ENCODE results near the gene FBRS. TPM values are rescaled to one million over a fixed set of nuclear protein-coding genes. Genes with fewer than 3 reads are reported as not detected.

FBRS gene
- total RNA-seq, 1 donor from 2014 or later: 75.0 TPM

DNA sequence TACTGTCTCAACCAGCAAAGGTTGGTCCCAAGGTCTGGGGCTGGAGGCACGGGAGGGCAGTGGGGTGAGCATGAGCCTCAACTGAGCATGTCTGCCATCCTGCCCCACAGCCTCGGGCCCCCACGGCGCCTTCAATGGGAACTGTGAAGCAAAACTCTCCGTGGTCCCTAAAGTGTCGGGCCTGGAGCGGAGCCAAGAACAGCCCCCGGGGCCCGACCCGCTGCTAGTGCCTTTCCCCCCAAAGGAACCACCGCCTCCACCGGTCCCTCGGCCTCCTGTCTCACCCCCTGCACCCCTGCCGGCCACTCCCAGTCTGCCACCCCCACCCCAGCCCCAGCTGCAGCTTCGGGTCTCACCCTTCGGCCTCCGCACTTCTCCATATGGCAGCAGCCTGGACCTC is 4.2 kb downstream of the FBRS start:
- H3K4me3 ChIP-seq (ENCODE audit: insufficient read depth, low read depth, low read length): no peak overlapping the region
- no peak overlapping the region for H3K9ac ChIP-seq (ENCODE audit: low read length)
- no peak overlapping the region for H3K27ac Mint-ChIP-seq (ENCODE audit: unreplicated experiment)
- no peaks in the 10 kb centered on the region for H3K27me3 ChIP-seq (ENCODE audit: insufficient read depth, low read length)
- FAIRE-seq (no peak), DNase-seq (ENCODE audit: low read depth) (no peak)
- H3K36me3 ChIP-seq (ENCODE audit: insufficient read depth, low read length): peaks cover 32% of the 10 kb centered on the region
- peaks cover 75% of the 10 kb centered on the region for H3K79me2 ChIP-seq (ENCODE audit: insufficient read depth, low read length)
- peaks cover 69% of the 10 kb centered on the region for H4K20me1 ChIP-seq (ENCODE audit: insufficient read depth, low read length)
- peaks cover 29% of the 10 kb centered on the region for H3K36me3 Mint-ChIP-seq (ENCODE audit: low read depth, unreplicated experiment)
- H3K27ac ChIP-seq (ENCODE audit: low read depth, low read length): no peak overlapping the region
- H3K4me2 ChIP-seq (ENCODE audit: low read length): peak overlapping the region; percentile 98
- H3K4me3 Mint-ChIP-seq (ENCODE audit: unreplicated experiment): peak overlapping the region; percentile 69
- H3K9me3 ChIP-seq (ENCODE audit: insufficient read depth, low read depth, low read length): no peaks in the 10 kb centered on the region
- H3K4me1 Mint-ChIP-seq (ENCODE audit: low read depth, unreplicated experiment): peaks cover 26% of the 10 kb centered on the region
- no peaks in the 10 kb centered on the region for H3K9me3 Mint-ChIP-seq (ENCODE audit: unreplicated experiment)
- no peaks in the 10 kb centered on the region for H3K27me3 Mint-ChIP-seq (ENCODE audit: low read depth, unreplicated experiment)
- TF ChIP-seq, protein P1, sequence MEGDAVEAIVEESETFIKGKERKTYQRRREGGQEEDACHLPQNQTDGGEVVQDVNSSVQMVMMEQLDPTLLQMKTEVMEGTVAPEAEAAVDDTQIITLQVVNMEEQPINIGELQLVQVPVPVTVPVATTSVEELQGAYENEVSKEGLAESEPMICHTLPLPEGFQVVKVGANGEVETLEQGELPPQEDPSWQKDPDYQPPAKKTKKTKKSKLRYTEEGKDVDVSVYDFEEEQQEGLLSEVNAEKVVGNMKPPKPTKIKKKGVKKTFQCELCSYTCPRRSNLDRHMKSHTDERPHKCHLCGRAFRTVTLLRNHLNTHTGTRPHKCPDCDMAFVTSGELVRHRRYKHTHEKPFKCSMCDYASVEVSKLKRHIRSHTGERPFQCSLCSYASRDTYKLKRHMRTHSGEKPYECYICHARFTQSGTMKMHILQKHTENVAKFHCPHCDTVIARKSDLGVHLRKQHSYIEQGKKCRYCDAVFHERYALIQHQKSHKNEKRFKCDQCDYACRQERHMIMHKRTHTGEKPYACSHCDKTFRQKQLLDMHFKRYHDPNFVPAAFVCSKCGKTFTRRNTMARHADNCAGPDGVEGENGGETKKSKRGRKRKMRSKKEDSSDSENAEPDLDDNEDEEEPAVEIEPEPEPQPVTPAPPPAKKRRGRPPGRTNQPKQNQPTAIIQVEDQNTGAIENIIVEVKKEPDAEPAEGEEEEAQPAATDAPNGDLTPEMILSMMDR (IDR thresholded peaks at IDR 0.05; ENCODE audit: insufficient read depth, low read depth, low read length): no peak
- TF ChIP-seq EZH2 (IDR thresholded peaks at IDR 0.05; ENCODE audit: insufficient read depth, low read length): no peak
- peaks cover 25% of the 10 kb centered on the region for H3K4me1 ChIP-seq (ENCODE audit: insufficient read depth, low read length)
- no peak overlapping the region for H2AFZ ChIP-seq (ENCODE audit: low read depth, low read length)

DNA sequence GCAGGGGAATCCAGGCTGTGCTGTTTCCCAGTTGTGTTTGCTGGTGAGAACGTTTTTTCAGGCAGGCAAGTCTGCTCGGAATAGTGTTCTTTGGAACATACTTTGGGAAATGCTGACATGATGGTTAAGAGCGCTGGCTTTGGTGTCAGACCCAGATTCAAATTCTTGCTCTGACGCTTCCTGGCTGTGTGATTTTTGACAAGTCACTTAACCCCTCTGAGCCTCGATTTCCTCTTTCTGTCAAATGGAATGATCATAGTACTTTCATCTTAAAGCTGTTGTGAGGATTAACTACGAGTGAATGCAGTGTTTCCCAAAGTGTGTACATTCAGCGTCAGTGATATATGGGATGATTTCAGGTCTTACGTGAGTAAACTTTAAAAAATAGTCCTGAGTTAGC is 4.8 kb downstream of the FBRS start:
- Histone ChIP-seq H3K36me3 (ENCODE audit: insufficient read depth, low read length) (peaks cover 37% of the 10 kb centered on the region), H2AFZ (ENCODE audit: low read depth, low read length) (no peak overlapping the region), H3K27ac (ENCODE audit: low read depth, low read length) (no peak overlapping the region), H3K4me2 (ENCODE audit: low read length) (no peak overlapping the region), H3K4me3 (ENCODE audit: insufficient read depth, low read depth, low read length) (no peak overlapping the region), H3K9ac (ENCODE audit: low read length) (peak overlapping the region; percentile 22), H4K20me1 (ENCODE audit: insufficient read depth, low read length) (peaks cover 75% of the 10 kb centered on the region), H3K4me1 (ENCODE audit: insufficient read depth, low read length) (peaks cover 23% of the 10 kb centered on the region), H3K79me2 (ENCODE audit: insufficient read depth, low read length) (peaks cover 76% of the 10 kb centered on the region), H3K27me3 (ENCODE audit: insufficient read depth, low read length) (no peaks in the 10 kb centered on the region), H3K9me3 (ENCODE audit: insufficient read depth, low read depth, low read length) (no peaks in the 10 kb centered on the region)
- H3K4me3 Mint-ChIP-seq (ENCODE audit: unreplicated experiment): peak overlapping the region; percentile 69
- TF ChIP-seq EZH2 (IDR thresholded peaks at IDR 0.05; ENCODE audit: insufficient read depth, low read length): no peak
- TF ChIP-seq, protein P1 (IDR thresholded peaks at IDR 0.05; ENCODE audit: insufficient read depth, low read depth, low read length): no peak
- no peak overlapping the region for H3K27ac Mint-ChIP-seq (ENCODE audit: unreplicated experiment)
- H3K36me3 Mint-ChIP-seq (ENCODE audit: low read depth, unreplicated experiment): peaks cover 32% of the 10 kb centered on the region
- DNase-seq (ENCODE audit: low read depth): no peak
- H3K27me3 Mint-ChIP-seq (ENCODE audit: low read depth, unreplicated experiment): no peaks in the 10 kb centered on the region
- no peak for FAIRE-seq
- H3K4me1 Mint-ChIP-seq (ENCODE audit: low read depth, unreplicated experiment): peaks cover 25% of the 10 kb centered on the region
- no peaks in the 10 kb centered on the region for H3K9me3 Mint-ChIP-seq (ENCODE audit: unreplicated experiment)

DNA sequence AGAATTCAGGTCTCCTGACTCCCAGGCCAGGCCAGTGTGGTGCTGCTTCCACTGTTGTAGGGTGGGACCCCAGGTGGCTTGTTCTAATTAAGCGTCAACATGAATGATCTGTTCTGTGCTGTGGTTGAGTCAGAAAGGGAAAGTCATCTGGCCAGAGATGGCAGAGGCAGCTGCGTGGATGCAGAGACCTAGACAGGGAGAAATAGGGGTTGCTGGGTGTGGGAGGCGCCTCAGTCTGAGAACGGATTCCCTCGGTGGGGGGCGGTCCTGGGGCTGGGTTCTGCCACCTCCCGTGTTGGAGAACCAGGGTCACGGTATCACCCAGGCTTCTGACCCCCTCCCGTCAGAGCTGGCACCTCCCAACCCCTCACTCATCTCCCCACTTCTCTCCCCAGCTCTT is 5.6 kb downstream of the FBRS start:
- TF ChIP-seq, protein P1 (IDR thresholded peaks at IDR 0.05; ENCODE audit: insufficient read depth, low read depth, low read length): no peak
- TF ChIP-seq EZH2 (IDR thresholded peaks at IDR 0.05; ENCODE audit: insufficient read depth, low read length): no peak
- Histone ChIP-seq H3K9me3 (ENCODE audit: insufficient read depth, low read depth, low read length) (no peaks in the 10 kb centered on the region), H3K4me3 (ENCODE audit: insufficient read depth, low read depth, low read length) (no peak overlapping the region), H3K4me1 (ENCODE audit: insufficient read depth, low read length) (peaks cover 23% of the 10 kb centered on the region), H2AFZ (ENCODE audit: low read depth, low read length) (no peak overlapping the region), H3K9ac (ENCODE audit: low read length) (peak overlapping the region; percentile 22), H4K20me1 (ENCODE audit: insufficient read depth, low read length) (peaks cover 78% of the 10 kb centered on the region), H3K4me2 (ENCODE audit: low read length) (peak overlapping the region; percentile 30), H3K27me3 (ENCODE audit: insufficient read depth, low read length) (no peaks in the 10 kb centered on the region), H3K36me3 (ENCODE audit: insufficient read depth, low read length) (peaks cover 40% of the 10 kb centered on the region), H3K79me2 (ENCODE audit: insufficient read depth, low read length) (peaks cover 76% of the 10 kb centered on the region), H3K27ac (ENCODE audit: low read depth, low read length) (no peak overlapping the region)
- FAIRE-seq (no peak), DNase-seq (ENCODE audit: low read depth) (no peak)
- H3K36me3 Mint-ChIP-seq (ENCODE audit: low read depth, unreplicated experiment): peaks cover 31% of the 10 kb centered on the region
- no peak overlapping the region for H3K27ac Mint-ChIP-seq (ENCODE audit: unreplicated experiment)
- peaks cover 25% of the 10 kb centered on the region for H3K4me1 Mint-ChIP-seq (ENCODE audit: low read depth, unreplicated experiment)
- H3K4me3 Mint-ChIP-seq (ENCODE audit: unreplicated experiment): no peak overlapping the region
- H3K9me3 Mint-ChIP-seq (ENCODE audit: unreplicated experiment): no peaks in the 10 kb centered on the region
- no peaks in the 10 kb centered on the region for H3K27me3 Mint-ChIP-seq (ENCODE audit: low read depth, unreplicated experiment)

Data from astrocyte (in vitro differentiated cells and primary cell).